KOPT-K1 (cell line): ENCODE data around the gene IRS1.

Experiments
- H3K27ac ChIP-seq: fragments of 200-600 bp; sonication (generic); 2 replicates; pipeline ENCODE4 v1.5.1; 2016; ENCODE audit warnings: antibody characterized with exemption, mild to moderate bottlenecking, low read depth, low read length; ENCODE audit not compliant: poor library complexity, severe bottlenecking
- H3K36me3 ChIP-seq: fragments of 200-600 bp; sonication (generic); 2 replicates; pipeline ENCODE4 v1.5.1; 2017; ENCODE audit warnings: antibody characterized with exemption, mild to moderate bottlenecking, low read length, moderate library complexity; ENCODE audit not compliant: insufficient read depth
- H3K9me3 ChIP-seq: fragments of 200-600 bp; sonication (generic); 2 replicates; pipeline ENCODE4 v1.5.1; 2017; ENCODE audit warnings: antibody characterized with exemption, low read length, mild to moderate bottlenecking; ENCODE audit not compliant: insufficient read depth, poor library complexity, severe bottlenecking

IRS1 gene

GRCh38 chr2:226716126-226716525, 83.5 kb downstream of the IRS1 start:
- H3K27ac ChIP-seq = no peak overlapping the region
- H3K36me3 ChIP-seq = no peaks in the 10 kb centered on the region
- no peaks in the 10 kb centered on the region for H3K9me3 ChIP-seq

- Histone ChIP-seq H3K36me3 (no peaks in the 10 kb centered on the region), H3K27ac (no peak overlapping the region), H3K9me3 (no peaks in the 10 kb centered on the region)
Measured at GRCh38 chr2:226715347-226715990, 84.2 kb downstream of the IRS1 start.

GRCh38 chr2:226712941-226713340, 86.7 kb downstream of the IRS1 start:
- no peaks in the 10 kb centered on the region for H3K36me3 ChIP-seq
- no peak overlapping the region for H3K27ac ChIP-seq
- no peaks in the 10 kb centered on the region for H3K9me3 ChIP-seq

GRCh38 chr2:226711606-226712296, 87.9 kb downstream of the IRS1 start:
- no peaks in the 10 kb centered on the region for H3K36me3 ChIP-seq
- no peak overlapping the region for H3K27ac ChIP-seq
- no peaks in the 10 kb centered on the region for H3K9me3 ChIP-seq

- H3K9me3 ChIP-seq = no peaks in the 10 kb centered on the region
- no peak overlapping the region for H3K27ac ChIP-seq
- no peaks in the 10 kb centered on the region for H3K36me3 ChIP-seq
Measured at GRCh38 chr2:226707499-226707898, 92.1 kb downstream of the IRS1 start.

DNA sequence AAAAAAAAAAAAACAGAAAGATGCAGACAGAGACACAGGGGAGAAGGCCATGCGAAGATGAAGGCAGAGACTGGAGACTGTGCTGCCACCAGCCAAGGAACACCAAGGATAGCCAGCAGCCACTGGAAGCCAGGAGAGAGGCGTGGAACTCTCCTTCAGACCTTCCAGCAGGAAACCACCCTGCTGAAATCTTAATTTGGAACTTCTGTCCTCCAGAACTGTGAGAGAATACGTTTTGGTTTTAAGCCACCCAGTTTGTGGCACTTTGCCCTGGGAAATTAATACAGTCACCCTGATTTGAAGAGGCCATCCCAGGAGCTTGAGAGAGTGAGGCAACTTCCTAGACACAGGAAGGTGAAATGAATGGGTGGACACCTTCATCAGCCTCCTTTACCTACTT, 93.7 kb downstream of the IRS1 start:
- Histone ChIP-seq H3K27ac (no peak overlapping the region), H3K36me3 (no peaks in the 10 kb centered on the region), H3K9me3 (no peaks in the 10 kb centered on the region)

GRCh38 chr2:226705133-226705886, 94.3 kb downstream of the IRS1 start:
- H3K27ac ChIP-seq = no peak overlapping the region
- H3K9me3 ChIP-seq = no peaks in the 10 kb centered on the region
- no peaks in the 10 kb centered on the region for H3K36me3 ChIP-seq

GRCh38 chr2:226703514-226703913, 96.1 kb downstream of the IRS1 start:
- no peaks in the 10 kb centered on the region for H3K36me3 ChIP-seq
- H3K9me3 ChIP-seq = no peaks in the 10 kb centered on the region
- no peak overlapping the region for H3K27ac ChIP-seq

DNA sequence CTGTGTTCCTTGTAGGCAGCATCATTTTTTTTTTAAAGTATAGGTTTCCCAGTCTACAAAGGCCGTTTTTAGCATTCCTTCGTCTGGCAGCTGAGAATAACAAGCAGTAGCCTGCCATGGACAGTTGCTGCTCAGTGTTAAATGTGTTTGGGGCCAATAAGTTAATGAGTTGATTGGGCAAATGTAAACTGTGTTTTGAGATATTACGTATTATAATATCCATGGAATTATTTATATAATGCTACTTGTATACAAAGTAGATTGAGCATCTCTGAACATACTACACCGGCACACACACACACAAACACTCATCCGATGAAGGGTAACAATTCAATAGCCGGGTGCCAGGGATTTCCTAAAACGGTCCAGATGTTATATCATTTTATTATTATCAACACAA, 97.2 kb downstream of the IRS1 start:
- no peak overlapping the region for H3K27ac ChIP-seq
- no peaks in the 10 kb centered on the region for H3K9me3 ChIP-seq
- no peaks in the 10 kb centered on the region for H3K36me3 ChIP-seq

DNA sequence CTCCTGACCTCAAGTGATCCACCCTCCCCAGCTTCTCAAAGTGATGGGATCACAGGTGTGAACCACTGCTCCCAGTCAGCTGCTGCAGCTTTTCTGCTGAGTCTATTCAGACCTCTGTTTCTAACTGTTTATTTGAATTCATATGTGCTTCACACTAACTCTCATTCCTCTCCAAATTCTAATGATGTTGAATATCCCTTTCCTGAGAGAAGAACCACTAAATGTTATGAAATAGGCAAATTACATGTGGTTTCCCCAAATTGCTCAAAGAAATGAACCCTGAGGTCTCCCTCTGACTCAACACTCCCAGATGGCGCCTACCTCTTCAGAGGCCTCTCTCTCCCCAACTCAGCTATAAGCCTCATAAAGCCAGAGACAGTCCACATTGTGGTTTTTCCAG, 98.6 kb downstream of the IRS1 start:
- H3K27ac ChIP-seq = no peak overlapping the region
- no peaks in the 10 kb centered on the region for H3K9me3 ChIP-seq
- no peaks in the 10 kb centered on the region for H3K36me3 ChIP-seq

- Histone ChIP-seq H3K27ac (no peak overlapping the region), H3K9me3 (no peaks in the 10 kb centered on the region), H3K36me3 (no peaks in the 10 kb centered on the region)
Measured at GRCh38 chr2:226699321-226699720, 100.3 kb downstream of the IRS1 start.

GRCh38 chr2:226698671-226699070, 100.9 kb downstream of the IRS1 start:
- Histone ChIP-seq H3K9me3 (no peaks in the 10 kb centered on the region), H3K36me3 (no peaks in the 10 kb centered on the region), H3K27ac (no peak overlapping the region)

- no peaks in the 10 kb centered on the region for H3K9me3 ChIP-seq
- H3K27ac ChIP-seq = no peak overlapping the region
- no peaks in the 10 kb centered on the region for H3K36me3 ChIP-seq
Measured at GRCh38 chr2:226694586-226695284, 104.9 kb downstream of the IRS1 start.

DNA sequence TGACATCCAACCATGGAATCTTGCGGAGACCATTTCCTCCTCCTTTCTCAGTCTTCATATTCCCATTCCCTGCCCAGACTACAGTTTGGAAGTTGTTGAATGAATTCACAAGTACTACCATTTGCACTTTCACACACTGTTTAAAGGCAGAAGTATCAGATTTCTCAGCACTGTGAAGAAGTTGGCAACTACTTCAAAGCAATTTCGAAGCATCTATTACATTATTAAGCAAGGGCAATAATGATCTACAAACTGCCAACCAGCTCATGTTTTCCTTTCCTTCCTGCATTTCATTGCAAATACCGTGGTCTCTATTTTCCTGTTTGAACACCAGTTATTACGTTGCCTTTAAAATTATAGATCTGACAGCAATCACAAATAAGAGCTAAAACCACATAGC, 105.5 kb downstream of the IRS1 start:
- Histone ChIP-seq H3K36me3 (no peaks in the 10 kb centered on the region), H3K27ac (no peak overlapping the region), H3K9me3 (no peaks in the 10 kb centered on the region)

DNA sequence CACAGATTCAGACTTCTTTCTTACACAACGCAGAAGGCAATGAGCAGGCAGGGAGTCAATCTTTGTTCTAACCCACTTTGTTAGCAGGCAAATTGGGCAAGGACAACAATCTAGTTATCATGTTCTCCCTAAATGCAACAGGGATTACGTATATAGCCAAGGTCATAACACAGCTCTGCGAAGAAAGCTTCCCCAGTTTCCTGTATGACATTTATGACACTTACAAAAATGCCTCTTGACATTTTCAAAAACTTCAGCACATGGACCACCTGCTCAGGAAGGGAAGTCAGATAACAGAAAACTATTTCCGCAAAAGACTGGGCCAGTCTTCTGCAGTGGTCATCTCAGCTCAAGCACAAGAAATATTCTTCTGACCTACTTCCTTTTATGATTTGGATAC, 106.1 kb downstream of the IRS1 start:
- Histone ChIP-seq H3K27ac (no peak overlapping the region), H3K9me3 (no peaks in the 10 kb centered on the region), H3K36me3 (no peaks in the 10 kb centered on the region)
